ENCODE data around the gene WDCP.

- TF ChIP-seq, protein P1, sequence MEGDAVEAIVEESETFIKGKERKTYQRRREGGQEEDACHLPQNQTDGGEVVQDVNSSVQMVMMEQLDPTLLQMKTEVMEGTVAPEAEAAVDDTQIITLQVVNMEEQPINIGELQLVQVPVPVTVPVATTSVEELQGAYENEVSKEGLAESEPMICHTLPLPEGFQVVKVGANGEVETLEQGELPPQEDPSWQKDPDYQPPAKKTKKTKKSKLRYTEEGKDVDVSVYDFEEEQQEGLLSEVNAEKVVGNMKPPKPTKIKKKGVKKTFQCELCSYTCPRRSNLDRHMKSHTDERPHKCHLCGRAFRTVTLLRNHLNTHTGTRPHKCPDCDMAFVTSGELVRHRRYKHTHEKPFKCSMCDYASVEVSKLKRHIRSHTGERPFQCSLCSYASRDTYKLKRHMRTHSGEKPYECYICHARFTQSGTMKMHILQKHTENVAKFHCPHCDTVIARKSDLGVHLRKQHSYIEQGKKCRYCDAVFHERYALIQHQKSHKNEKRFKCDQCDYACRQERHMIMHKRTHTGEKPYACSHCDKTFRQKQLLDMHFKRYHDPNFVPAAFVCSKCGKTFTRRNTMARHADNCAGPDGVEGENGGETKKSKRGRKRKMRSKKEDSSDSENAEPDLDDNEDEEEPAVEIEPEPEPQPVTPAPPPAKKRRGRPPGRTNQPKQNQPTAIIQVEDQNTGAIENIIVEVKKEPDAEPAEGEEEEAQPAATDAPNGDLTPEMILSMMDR (IDR thresholded peaks at IDR 0.05): no peak
- no peak for TF ChIP-seq POLR2A (IDR thresholded peaks at IDR 0.05)
Observed at GRCh38 chr2:24050041-24050979, 3.1 kb upstream of the WDCP start.

All from body of pancreas (tissue), 4 donors.